HG03469 (cell line): ENCODE data around the gene SLC22A23.

Experiments
- ATAC-seq: cut with Tn5 transposase; IDR thresholded peaks from one replicate; pipeline ENCODE4 v1.9.1; 2021; ENCODE audit warnings: mild to moderate bottlenecking, moderate library complexity, moderate number of reproducible peaks; ENCODE audit not compliant: unreplicated experiment

Gene SLC22A23

GRCh38 chr6:3473773-3474172, 16.9 kb upstream of the SLC22A23 start:
- no peak for ATAC-seq

GRCh38 chr6:3471711-3472110, 14.9 kb upstream of the SLC22A23 start:
- ATAC-seq: no peak

GRCh38 chr6:3471286-3471685, 14.4 kb upstream of the SLC22A23 start:
- no peak for ATAC-seq

- no peak for ATAC-seq
Observed at GRCh38 chr6:3468585-3468984, 11.7 kb upstream of the SLC22A23 start.

- ATAC-seq: no peak
Observed at GRCh38 chr6:3467996-3468395, 11.1 kb upstream of the SLC22A23 start.

- ATAC-seq: no peak
Observed at GRCh38 chr6:3466488-3467219, 9.8 kb upstream of the SLC22A23 start.

- ATAC-seq: no peak
Observed at GRCh38 chr6:3460253-3460652, 3.4 kb upstream of the SLC22A23 start.

GRCh38 chr6:3458706-3459421, 2.0 kb upstream of the SLC22A23 start:
- no peak for ATAC-seq

- no peak for ATAC-seq
Observed at GRCh38 chr6:3457710-3458602, 1.1 kb upstream of the SLC22A23 start.

GRCh38 chr6:3456395-3456897, 404 bp downstream of the SLC22A23 start:
- ATAC-seq: no peak

- ATAC-seq: no peak
Observed at GRCh38 chr6:3455569-3456394, 1.1 kb downstream of the SLC22A23 start.

- ATAC-seq: no peak
Observed at GRCh38 chr6:3455147-3455568, 1.7 kb downstream of the SLC22A23 start.

- ATAC-seq: no peak
Observed at GRCh38 chr6:3454273-3455010, 2.4 kb downstream of the SLC22A23 start.

- no peak for ATAC-seq
Observed at GRCh38 chr6:3453413-3454272, 3.2 kb downstream of the SLC22A23 start.

- no peak for ATAC-seq
Observed at GRCh38 chr6:3451498-3451897, 5.4 kb downstream of the SLC22A23 start.

- no peak for ATAC-seq
Observed at GRCh38 chr6:3450888-3451287, 6.0 kb downstream of the SLC22A23 start.

GRCh38 chr6:3449750-3450305, 7.0 kb downstream of the SLC22A23 start:
- ATAC-seq: peak; percentile 48

- no peak for ATAC-seq
Observed at GRCh38 chr6:3449321-3449720, 7.5 kb downstream of the SLC22A23 start.
